Neuronal stem cell (in vitro differentiated cells): ENCODE measurements around the gene HMGCLL1.

Experiments
- DNase-seq: peaks from one replicate; pipeline ENCODE4 v3.0.0-alpha.2; 2013; ENCODE audit warnings: low spot score
- H2AFZ ChIP-seq: one replicate; pipeline ENCODE4 v1.6.1; 2013; ENCODE audit warnings: mild to moderate bottlenecking, low read length, inconsistent platforms
- H2AK5ac ChIP-seq: 2 replicates; pipeline ENCODE4 v1.6.1; 2013; ENCODE audit warnings: low read depth, mild to moderate bottlenecking, inconsistent platforms, low read length, moderate library complexity, mixed read lengths
- H2BK120ac ChIP-seq: 2 replicates; pipeline ENCODE4 v1.6.1; 2013; ENCODE audit warnings: low read depth, mild to moderate bottlenecking, inconsistent platforms, low read length, moderate library complexity, mixed read lengths
- H2BK12ac ChIP-seq: one replicate; pipeline ENCODE4 v1.6.1; 2013; ENCODE audit warnings: low read length, inconsistent platforms
- H2BK15ac ChIP-seq: 2 replicates; pipeline ENCODE4 v1.6.1; 2013; ENCODE audit warnings: mild to moderate bottlenecking, low read length, inconsistent platforms, mixed read lengths
- H2BK5ac ChIP-seq: one replicate; pipeline ENCODE4 v1.6.1; 2013; ENCODE audit warnings: inconsistent platforms, mild to moderate bottlenecking, low read length, moderate library complexity
- H3K14ac ChIP-seq: one replicate; pipeline ENCODE4 v1.6.1; 2013; ENCODE audit warnings: low read length, inconsistent platforms
- H3K18ac ChIP-seq: 2 replicates; pipeline ENCODE4 v1.6.1; 2013; ENCODE audit warnings: low read length, inconsistent platforms
- H3K23ac ChIP-seq: 2 replicates; pipeline ENCODE4 v1.6.1; 2013; ENCODE audit warnings: low read depth, mild to moderate bottlenecking, mixed read lengths, low read length, inconsistent platforms; ENCODE audit not compliant: poor library complexity
- H3K27ac ChIP-seq: replicated peaks from 3 replicates; pipeline ENCODE4 v1.5.1; 2013; ENCODE audit warnings: low read length, inconsistent platforms
- H3K27me3 ChIP-seq, 3 experiments: 2 replicates each; pipeline ENCODE4 v1.6.1; 2013; ENCODE audit warnings: low read length in 3 of 3, mild to moderate bottlenecking in 2 of 3, inconsistent platforms in 1 of 3, low read depth in 1 of 3, mixed read lengths in 1 of 3, moderate library complexity in 1 of 3; ENCODE audit not compliant: control insufficient read depth in 3 of 3, insufficient read depth in 3 of 3
- H3K36me3 ChIP-seq, 2 donors: replicated peaks in 1 of 2; 2 replicates each; pipeline ENCODE4 v1.6.1; 2013; ENCODE audit warnings: low read length in 2 of 2; ENCODE audit not compliant: control insufficient read depth in 2 of 2, insufficient read depth in 2 of 2
- H3K4ac ChIP-seq: 2 replicates; pipeline ENCODE4 v1.6.1; 2013; ENCODE audit warnings: inconsistent platforms, mild to moderate bottlenecking, low read length, moderate library complexity
- H3K4me1 ChIP-seq, 2 donors: 1 replicate in 1 of 2; 2 replicates in 1 of 2; pipeline ENCODE4 v1.6.1; 2013; ENCODE audit warnings: low read length in 2 of 2, low read depth in 1 of 2; ENCODE audit not compliant: control insufficient read depth in 2 of 2, insufficient read depth in 1 of 2
- H3K4me2 ChIP-seq: one replicate; pipeline ENCODE4 v1.6.1; 2013; ENCODE audit warnings: mild to moderate bottlenecking, low read length, inconsistent platforms; ENCODE audit not compliant: insufficient read depth, poor library complexity, severe bottlenecking
- H3K4me3 ChIP-seq, 2 donors: 2 replicates each; pipeline ENCODE4 v1.5.1; 2013; ENCODE audit warnings: low read length in 2 of 2, mild to moderate bottlenecking in 2 of 2, inconsistent platforms in 1 of 2, moderate library complexity in 1 of 2
- H3K79me1 ChIP-seq: one replicate; pipeline ENCODE4 v1.6.1; 2013; ENCODE audit warnings: low read depth, mild to moderate bottlenecking, inconsistent platforms, low read length, moderate library complexity
- H3K9ac ChIP-seq: one replicate; pipeline ENCODE4 v1.6.1; 2013; ENCODE audit warnings: mild to moderate bottlenecking, low read depth, low read length, inconsistent platforms; ENCODE audit not compliant: poor library complexity
- H3K9me3 ChIP-seq, 2 donors: replicated peaks in 1 of 2; 2 replicates each; pipeline versions ENCODE3 to v1.6.1; 2013; ENCODE audit warnings: low read length in 2 of 2, mild to moderate bottlenecking in 2 of 2, inconsistent platforms in 1 of 2, low read depth in 1 of 2, mixed read lengths in 1 of 2, moderate library complexity in 1 of 2; ENCODE audit not compliant: control insufficient read depth in 2 of 2, insufficient read depth in 1 of 2
- H4K8ac ChIP-seq: one replicate; pipeline ENCODE4 v1.6.1; 2013; ENCODE audit warnings: low read depth, mild to moderate bottlenecking, inconsistent platforms, low read length, moderate library complexity
- H4K91ac ChIP-seq: one replicate; pipeline ENCODE4 v1.6.1; 2013; ENCODE audit warnings: low read length, low read depth, mild to moderate bottlenecking, inconsistent platforms; ENCODE audit not compliant: poor library complexity
- WGBS, 2 donors: extraction: QIAGEN DNeasy Blood & Tissue Kit; methylation state at CpG; one replicate each; pipeline ENCODE4 v1.1.7; 2013; ENCODE audit warnings: missing lambda C conversion rate in 2 of 2, mixed read lengths in 1 of 2; ENCODE audit not compliant: insufficient read length in 2 of 2, insufficient replicate concordance in 1 of 2; ENCODE audit errors: extremely low coverage in 2 of 2; 5-methylcytosine and 5-hydroxymethylcytosine counted together

The HMGCLL1 gene

DNA sequence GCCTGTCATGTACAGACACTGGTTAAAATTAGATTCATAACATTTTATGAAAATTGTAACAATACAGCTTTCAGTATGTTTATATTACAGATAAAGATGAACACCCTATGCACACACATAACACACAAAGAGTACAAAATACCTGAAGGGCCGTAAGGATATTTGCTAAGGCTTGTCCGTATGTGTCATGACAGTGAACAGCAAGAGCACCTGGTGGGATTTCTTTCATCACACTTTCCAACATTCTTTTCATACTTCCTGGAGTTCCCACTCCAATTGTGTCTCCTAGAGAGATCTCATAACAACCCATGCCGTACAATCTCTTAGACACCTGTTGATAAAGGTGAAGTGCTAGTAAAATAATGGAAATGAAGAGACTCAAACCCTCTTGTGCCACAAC is 83.7 kb downstream of the HMGCLL1 start:
- WGBS, 2 donors: no CpG with 5 or more reads among the region's 3 CpGs

GRCh38 chr6:55494411-55494810 is 84.6 kb downstream of the HMGCLL1 start:
- H3K79me1 ChIP-seq: no peaks in the 10 kb centered on the region
- H3K27me3 ChIP-seq: no peaks in the 10 kb centered on the region
- no peak overlapping the region for H3K4ac ChIP-seq
- no peak overlapping the region for H2AK5ac ChIP-seq
- no peak overlapping the region for H3K23ac ChIP-seq
- H3K4me1 ChIP-seq: peaks cover 0 to 1% of the 10 kb centered on the region in 2 donors
- H2BK120ac ChIP-seq: no peak overlapping the region
- H2BK15ac ChIP-seq: no peak overlapping the region
- no peak overlapping the region for H4K91ac ChIP-seq
- no peaks in the 10 kb centered on the region for H3K36me3 ChIP-seq
- H3K14ac ChIP-seq: no peak overlapping the region
- no peak overlapping the region for H3K27ac ChIP-seq
- WGBS, 2 donors: no CpG with 5 or more reads among the region's 2 CpGs
- no peak overlapping the region for H3K9ac ChIP-seq
- H2BK5ac ChIP-seq: no peak overlapping the region
- H2BK12ac ChIP-seq: no peak overlapping the region
- no peak overlapping the region for H2AFZ ChIP-seq
- no peak for DNase-seq
- no peaks in the 10 kb centered on the region for H3K9me3 ChIP-seq
- no peak overlapping the region for H3K4me2 ChIP-seq
- no peak overlapping the region for H4K8ac ChIP-seq
- H3K18ac ChIP-seq: no peak overlapping the region
- H3K4me3 ChIP-seq: no peak overlapping the region

More for the DNA sequence above, 83.7 kb downstream of the HMGCLL1 start:
- Histone ChIP-seq H3K4me3 (no peak overlapping the region), H3K18ac (no peak overlapping the region), H3K9ac (no peak overlapping the region), H3K27me3 (no peaks in the 10 kb centered on the region), H2BK12ac (no peak overlapping the region), H3K4me2 (no peak overlapping the region), H2AK5ac (no peak overlapping the region), H3K14ac (no peak overlapping the region), H3K23ac (no peak overlapping the region), H2BK5ac (no peak overlapping the region), H3K79me1 (no peaks in the 10 kb centered on the region), H4K8ac (no peak overlapping the region), H2BK15ac (no peak overlapping the region), H3K27ac (no peak overlapping the region), H2AFZ (no peak overlapping the region), H3K36me3 (no peaks in the 10 kb centered on the region), H3K4ac (no peak overlapping the region), H4K91ac (no peak overlapping the region), H3K4me1 (peaks cover 0 to 1% of the 10 kb centered on the region in 2 donors), H2BK120ac (no peak overlapping the region), H3K9me3 (no peaks in the 10 kb centered on the region)
- DNase-seq: no peak

DNA sequence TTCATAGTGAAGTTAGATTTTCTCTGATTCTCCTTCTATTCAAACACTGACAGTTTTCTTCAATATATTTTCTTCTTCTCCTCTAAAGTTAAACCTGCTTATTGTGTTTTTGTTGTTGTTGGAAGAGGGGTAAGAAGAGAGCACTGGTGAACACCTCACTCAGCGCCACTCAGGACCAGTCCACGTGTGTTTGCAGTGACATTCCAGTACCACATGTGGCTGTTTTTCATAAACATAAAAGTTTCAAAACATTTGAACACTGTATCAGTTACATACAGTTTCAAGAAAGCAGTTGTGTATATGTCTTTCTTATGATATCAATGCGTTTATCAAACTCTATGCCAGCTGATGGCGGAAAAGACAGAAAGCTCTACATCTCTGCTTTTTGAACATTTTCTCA is 86.7 kb downstream of the HMGCLL1 start:
- Histone ChIP-seq H4K8ac (no peak overlapping the region), H4K91ac (no peak overlapping the region), H2AK5ac (no peak overlapping the region)

GRCh38 chr6:55490871-55491270 is 88.1 kb downstream of the HMGCLL1 start:
- no peak overlapping the region for H3K4ac ChIP-seq
- no peak overlapping the region for H4K91ac ChIP-seq
- no peak overlapping the region for H2AK5ac ChIP-seq
- no peak overlapping the region for H2BK5ac ChIP-seq
- no peak overlapping the region for H3K4me2 ChIP-seq
- H2AFZ ChIP-seq: no peak overlapping the region
- no peak overlapping the region for H3K14ac ChIP-seq
- H3K9ac ChIP-seq: no peak overlapping the region
- H2BK15ac ChIP-seq: no peak overlapping the region
- no peak overlapping the region for H3K27ac ChIP-seq
- no peaks in the 10 kb centered on the region for H3K9me3 ChIP-seq
- no peak overlapping the region for H3K4me3 ChIP-seq
- no peaks in the 10 kb centered on the region for H3K36me3 ChIP-seq
- H3K4me1 ChIP-seq: no peaks in the 10 kb centered on the region
- no peaks in the 10 kb centered on the region for H3K27me3 ChIP-seq
- H3K23ac ChIP-seq: no peak overlapping the region
- H2BK120ac ChIP-seq: no peak overlapping the region
- no peaks in the 10 kb centered on the region for H3K79me1 ChIP-seq
- H2BK12ac ChIP-seq: no peak overlapping the region
- H4K8ac ChIP-seq: no peak overlapping the region
- DNase-seq: no peak
- no peak overlapping the region for H3K18ac ChIP-seq

More for the DNA sequence above, 86.7 kb downstream of the HMGCLL1 start:
- H2BK15ac ChIP-seq: no peak overlapping the region
- no peak overlapping the region for H3K4ac ChIP-seq
- H3K9ac ChIP-seq: no peak overlapping the region
- H3K27me3 ChIP-seq: no peaks in the 10 kb centered on the region
- H3K18ac ChIP-seq: no peak overlapping the region
- H3K4me3 ChIP-seq: no peak overlapping the region
- H2AFZ ChIP-seq: no peak overlapping the region
- H3K9me3 ChIP-seq: no peaks in the 10 kb centered on the region
- DNase-seq: no peak
- no peaks in the 10 kb centered on the region for H3K79me1 ChIP-seq
- no peaks in the 10 kb centered on the region for H3K36me3 ChIP-seq
- no peak overlapping the region for H3K23ac ChIP-seq
- no peak overlapping the region for H3K27ac ChIP-seq
- H2BK5ac ChIP-seq: no peak overlapping the region
- no CpG with 5 or more reads among the region's 4 CpGs for WGBS, 2 donors
- no peaks in the 10 kb centered on the region for H3K4me1 ChIP-seq
- no peak overlapping the region for H2BK120ac ChIP-seq
- H3K14ac ChIP-seq: no peak overlapping the region
- no peak overlapping the region for H3K4me2 ChIP-seq
- H2BK12ac ChIP-seq: no peak overlapping the region
